Osteoblast (primary cell): ENCODE measurements around the gene DRC3. TPM values are rescaled to one million over a fixed set of nuclear protein-coding genes. Genes with fewer than 3 reads are reported as not detected.
"Not testable (repeated sequence)": the region's sequence is repeated elsewhere in the genome, so short reads cannot be mapped to it uniquely, and the experiment has no call there.

Source experiments
- DNase-seq: peaks from one replicate; pipeline ENCODE4 v3.0.0; 2011; ENCODE audit warnings: low spot score, mixed read lengths; ENCODE audit not compliant: insufficient read length; ENCODE audit errors: missing footprints
- H2AFZ ChIP-seq: 2 replicates; pipeline ENCODE4 v1.6.0; 2011; ENCODE audit warnings: mild to moderate bottlenecking, low read length
- H3K27ac ChIP-seq: 2 replicates; pipeline ENCODE4 v1.5.1; 2011; ENCODE audit warnings: mild to moderate bottlenecking, low read depth, low read length, moderate library complexity
- H3K27me3 ChIP-seq: 2 replicates; pipeline ENCODE4 v1.6.0; 2012; ENCODE audit warnings: mild to moderate bottlenecking, control low read depth, inconsistent platforms, low read length, moderate library complexity; ENCODE audit not compliant: insufficient read depth
- H3K36me3 ChIP-seq: 2 replicates; pipeline ENCODE4 v1.5.1; 2011; ENCODE audit warnings: mild to moderate bottlenecking, low read length, control low read depth, moderate library complexity; ENCODE audit not compliant: insufficient read depth
- H3K4me1 ChIP-seq: 2 replicates; pipeline ENCODE4 v1.5.1; 2011; ENCODE audit warnings: mild to moderate bottlenecking, low read length, control low read depth, moderate library complexity; ENCODE audit not compliant: insufficient read depth
- H3K4me2 ChIP-seq: 2 replicates; pipeline ENCODE4 v1.6.0; 2011; ENCODE audit warnings: mild to moderate bottlenecking, low read length; ENCODE audit not compliant: insufficient read depth
- H3K4me3 ChIP-seq: fragments of 200-600 bp; sonication (generic); 3 replicates; pipeline ENCODE4 v1.5.1; 2012; ENCODE audit warnings: mild to moderate bottlenecking, low read length, inconsistent platforms; ENCODE audit not compliant: insufficient read depth
- H3K79me2 ChIP-seq: 2 replicates; pipeline ENCODE4 v1.6.0; 2012; ENCODE audit warnings: mild to moderate bottlenecking, low read length, control low read depth, inconsistent platforms; ENCODE audit not compliant: insufficient read depth
- H3K9me3 ChIP-seq: 2 replicates; pipeline ENCODE4 v1.5.1; 2011; ENCODE audit warnings: low read depth, low read length, control low read depth
- H4K20me1 ChIP-seq: 2 replicates; pipeline ENCODE4 v1.6.0; 2012; ENCODE audit warnings: mild to moderate bottlenecking, low read length, control low read depth; ENCODE audit not compliant: insufficient read depth
- CTCF ChIP-seq: IDR thresholded peaks from 2 replicates; pipeline ENCODE4 v1.5.1; 2011; ENCODE audit warnings: mild to moderate bottlenecking, low read depth, low read length, moderate library complexity; ENCODE audit errors: extremely low read depth
- total RNA-seq: library from RNA; depleted of rRNA; stranded (reverse); fragments of >200 nt; gene quantifications from 2 replicates; pipeline ENCODE4 v1.2.3, GENCODE V29; 2012

DRC3 gene
- total RNA-seq, 1 donor = 2.9 TPM

DNA sequence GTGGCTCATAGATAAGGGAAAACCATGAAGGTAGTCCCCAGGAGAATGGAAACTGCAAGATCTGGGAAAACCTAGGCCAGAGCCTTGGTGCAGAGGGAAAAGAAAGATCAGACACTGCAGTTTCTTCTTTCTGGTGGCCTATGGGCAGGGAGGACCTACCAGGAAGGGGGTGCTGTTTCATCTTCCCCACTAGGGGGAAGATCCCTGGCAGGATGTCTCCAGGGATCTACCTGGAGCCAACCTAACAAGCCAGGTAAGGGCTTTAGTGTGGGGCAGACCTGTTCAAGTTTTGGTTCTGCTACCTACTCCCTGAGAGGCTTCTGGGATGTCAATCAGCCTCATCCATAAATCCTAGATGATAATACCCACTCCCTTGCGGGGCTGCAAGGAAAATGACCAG lies 21.9 kb upstream of the DRC3 start:
- no peaks in the 10 kb centered on the region for H3K36me3 ChIP-seq
- peak overlapping the region; percentile 9 for H3K27ac ChIP-seq
- peak; percentile 14 for TF ChIP-seq CTCF
- no peak overlapping the region for H3K4me2 ChIP-seq
- H3K27me3 ChIP-seq = no peaks in the 10 kb centered on the region
- DNase-seq = no peak
- no peak overlapping the region for H3K4me3 ChIP-seq
- H4K20me1 ChIP-seq = peaks cover 11% of the 10 kb centered on the region
- peaks cover 34% of the 10 kb centered on the region for H3K4me1 ChIP-seq
- peaks cover 83% of the 10 kb centered on the region for H3K79me2 ChIP-seq
- H2AFZ ChIP-seq = no peak overlapping the region
- H3K9me3 ChIP-seq = no peaks in the 10 kb centered on the region

DNA sequence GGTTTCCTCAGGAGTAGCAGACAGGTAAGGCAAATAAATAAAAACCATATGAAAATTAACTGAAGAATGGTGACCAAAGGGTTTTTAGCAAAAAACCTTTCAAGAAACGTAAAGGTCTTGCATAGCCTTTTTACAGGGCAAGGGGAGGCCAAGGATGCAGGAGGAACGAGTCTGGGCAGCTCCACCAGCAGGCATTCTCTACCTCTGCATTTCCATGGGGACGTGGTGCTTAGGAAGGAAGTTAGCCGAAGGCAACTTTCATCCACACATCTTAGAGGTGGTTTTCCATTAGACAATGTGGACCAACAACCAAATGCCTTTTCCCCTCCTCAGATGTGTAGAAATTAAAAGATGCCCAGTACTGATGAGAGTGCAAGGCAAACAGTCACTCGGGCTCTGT lies 21.1 kb upstream of the DRC3 start:
- H3K4me2 ChIP-seq = no peak overlapping the region
- H3K36me3 ChIP-seq = no peaks in the 10 kb centered on the region
- H3K79me2 ChIP-seq = peaks cover 83% of the 10 kb centered on the region
- DNase-seq = no peak
- no peak overlapping the region for H3K4me3 ChIP-seq
- peak overlapping the region; percentile 47 for H3K27ac ChIP-seq
- no peak overlapping the region for H2AFZ ChIP-seq
- H3K4me1 ChIP-seq = peaks cover 34% of the 10 kb centered on the region
- peaks cover 11% of the 10 kb centered on the region for H4K20me1 ChIP-seq
- no peak for TF ChIP-seq CTCF
- H3K9me3 ChIP-seq = no peaks in the 10 kb centered on the region
- H3K27me3 ChIP-seq = no peaks in the 10 kb centered on the region

- Histone ChIP-seq H3K4me2 (no peak overlapping the region), H3K9me3 (no peaks in the 10 kb centered on the region), H3K27me3 (no peaks in the 10 kb centered on the region), H4K20me1 (peaks cover 11% of the 10 kb centered on the region), H3K36me3 (no peaks in the 10 kb centered on the region), H3K4me1 (peaks cover 33% of the 10 kb centered on the region), H3K4me3 (no peak overlapping the region), H2AFZ (no peak overlapping the region), H3K79me2 (peaks cover 84% of the 10 kb centered on the region), H3K27ac (peak overlapping the region; percentile 47)
- TF ChIP-seq CTCF = no peak
- DNase-seq = no peak
Observed at GRCh38 chr17:17952691-17953090, 20.0 kb upstream of the DRC3 start.

DNA sequence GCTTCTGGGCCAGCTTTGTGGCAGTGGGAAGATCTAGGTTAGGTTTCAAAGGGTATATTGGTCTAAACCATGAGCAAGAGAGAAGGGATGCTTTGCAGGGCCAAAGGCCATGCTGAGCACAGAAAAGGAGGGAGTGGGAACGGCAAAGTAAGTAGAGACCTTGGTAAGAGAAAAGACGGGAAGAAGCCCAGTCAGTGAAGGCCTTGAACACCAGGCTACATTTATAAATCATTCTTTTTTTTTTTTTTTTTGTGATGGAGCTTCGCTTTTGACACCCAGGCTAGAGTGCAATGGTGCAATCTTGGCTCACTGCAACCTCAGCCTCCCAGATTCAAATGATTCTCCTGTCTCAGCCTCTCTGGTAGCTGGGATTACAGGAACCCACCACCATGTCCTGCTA lies 18.6 kb upstream of the DRC3 start:
- H3K27ac ChIP-seq = no peak overlapping the region
- H4K20me1 ChIP-seq = peaks cover 4% of the 10 kb centered on the region
- no peaks in the 10 kb centered on the region for H3K36me3 ChIP-seq
- no peak overlapping the region for H2AFZ ChIP-seq
- peaks cover 79% of the 10 kb centered on the region for H3K79me2 ChIP-seq
- H3K4me3 ChIP-seq = no peak overlapping the region
- H3K4me1 ChIP-seq = peaks cover 31% of the 10 kb centered on the region
- no peak for DNase-seq
- no peaks in the 10 kb centered on the region for H3K27me3 ChIP-seq
- no peaks in the 10 kb centered on the region for H3K9me3 ChIP-seq
- no peak overlapping the region for H3K4me2 ChIP-seq
- no peak for TF ChIP-seq CTCF

DNA sequence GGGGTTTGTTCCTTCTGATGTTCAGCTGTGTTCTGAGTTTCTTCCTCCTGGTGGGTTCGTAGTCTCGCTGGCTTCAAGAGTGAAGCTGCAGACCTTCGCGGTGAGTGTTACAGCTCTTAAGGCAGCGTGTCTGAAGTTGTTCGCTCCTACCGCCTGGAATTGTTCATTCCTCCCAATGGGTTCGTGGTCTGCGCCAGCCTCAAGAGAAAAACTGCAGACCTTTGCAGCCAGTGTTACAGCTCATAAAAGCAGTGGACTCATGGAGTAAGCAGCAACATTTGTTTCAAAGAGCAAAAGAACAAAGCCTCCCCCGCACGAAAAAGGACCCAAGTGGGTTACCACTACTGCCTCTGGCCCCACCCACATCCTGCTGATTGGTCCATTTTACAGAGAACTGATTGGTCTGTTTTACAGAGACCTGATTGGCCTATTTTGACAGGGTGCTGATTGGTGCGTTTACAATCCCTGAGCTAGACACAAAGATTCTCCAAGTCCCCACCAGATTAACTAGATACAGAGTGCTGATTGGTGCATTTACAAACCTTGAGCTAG lies 16.8 kb upstream of the DRC3 start:
- H3K36me3 ChIP-seq, H4K20me1 ChIP-seq, H3K27ac ChIP-seq, H3K4me2 ChIP-seq, H3K27me3 ChIP-seq, H2AFZ ChIP-seq, DNase-seq, H3K9me3 ChIP-seq, H3K4me3 ChIP-seq: not testable (repeated sequence)
- H3K79me2 ChIP-seq = peaks cover 82% of the 10 kb centered on the region
- H3K4me1 ChIP-seq = peaks cover 40% of the 10 kb centered on the region
